Kidney epithelial cell (primary cell): ENCODE data around the gene FAM83D. TPM values are rescaled to one million over a fixed set of nuclear protein-coding genes. Genes with fewer than 3 reads are reported as not detected.
"Not testable (repeated sequence)": the region's sequence is repeated elsewhere in the genome, so short reads cannot be mapped to it uniquely, and the experiment has no call there.

Source experiments
- DNase-seq: peaks from one replicate; pipeline ENCODE4 v3.0.0-alpha.2; 2010; ENCODE audit warnings: low read depth
- H3K27me3 ChIP-seq: 2 replicates; pipeline ENCODE4 v1.6.0; 2011; ENCODE audit warnings: low read length; ENCODE audit not compliant: control insufficient read depth, insufficient read depth
- H3K36me3 ChIP-seq: 2 replicates; pipeline ENCODE4 v1.5.1; 2011; ENCODE audit warnings: low read length; ENCODE audit not compliant: control insufficient read depth, insufficient read depth
- H3K4me3 ChIP-seq: 2 replicates; pipeline ENCODE4 v1.5.1; 2011; ENCODE audit warnings: low read depth, mild to moderate bottlenecking, control low read depth, low read length
- CTCF ChIP-seq: IDR thresholded peaks from 2 replicates; pipeline ENCODE4 v1.5.1; 2011; ENCODE audit warnings: mild to moderate bottlenecking, moderate library complexity, low read length, control low read depth, inconsistent platforms; ENCODE audit not compliant: insufficient read depth, poor library complexity, severe bottlenecking
- total RNA-seq: library from RNA; depleted of rRNA; stranded (reverse); fragments of >200 nt; gene quantifications from 2 replicates; pipeline ENCODE4 v1.2.3, GENCODE V29; 2015

The FAM83D gene
- total RNA-seq, 1 donor from 2014 or later: 4.1 TPM

- no peak for TF ChIP-seq CTCF
- H3K27me3 ChIP-seq: no peaks in the 10 kb centered on the region
- H3K4me3 ChIP-seq: no peak overlapping the region
- no peak for DNase-seq
- no peaks in the 10 kb centered on the region for H3K36me3 ChIP-seq
Observed at GRCh38 chr20:38990728-38991127, 64.5 kb downstream of the FAM83D start.

DNA sequence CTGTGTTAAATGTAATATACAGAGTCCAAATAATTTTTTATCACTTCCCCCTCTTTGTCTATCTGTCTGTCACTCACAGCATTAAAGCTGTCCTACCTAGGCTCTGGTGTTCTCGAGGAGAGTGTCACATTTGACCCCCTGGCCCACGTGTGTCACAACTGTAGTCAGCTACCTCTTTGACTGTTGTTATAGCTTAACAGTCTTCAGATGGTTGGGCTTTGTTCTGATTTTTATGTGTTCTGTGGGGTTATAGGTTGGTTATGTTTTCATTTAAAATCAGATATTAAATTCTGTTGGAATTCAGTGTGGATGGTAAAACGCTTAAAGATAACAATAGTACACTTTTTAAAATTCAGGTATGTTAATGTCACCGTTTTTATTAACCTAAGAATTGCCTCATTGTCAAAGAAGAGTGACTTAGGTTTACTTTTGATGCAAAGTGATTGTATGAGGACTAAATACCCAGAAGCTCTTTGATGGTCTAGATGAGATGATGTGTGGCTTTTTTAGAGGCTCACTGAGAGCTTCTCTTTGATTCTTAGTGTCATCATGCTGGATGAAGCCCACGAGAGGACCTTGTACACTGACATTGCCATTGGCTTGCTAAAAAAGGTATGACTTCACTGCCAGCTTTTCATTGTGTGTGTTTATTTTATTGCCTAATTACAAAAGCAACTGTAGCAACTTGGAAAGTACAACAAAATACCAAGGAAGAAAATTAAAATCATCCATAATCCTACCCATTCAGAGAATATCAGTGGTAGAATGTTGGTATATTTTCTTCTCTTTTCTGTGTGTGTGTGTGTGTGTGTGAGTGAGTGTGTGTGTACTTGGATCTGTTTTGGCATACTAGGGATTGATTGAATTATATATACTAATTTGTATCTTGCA, 65.8 kb downstream of the FAM83D start:
- DNase-seq: no peak
- Histone ChIP-seq H3K36me3 (no peaks in the 10 kb centered on the region), H3K27me3 (no peaks in the 10 kb centered on the region), H3K4me3 (no peak overlapping the region)
- TF ChIP-seq CTCF: no peak

DNA sequence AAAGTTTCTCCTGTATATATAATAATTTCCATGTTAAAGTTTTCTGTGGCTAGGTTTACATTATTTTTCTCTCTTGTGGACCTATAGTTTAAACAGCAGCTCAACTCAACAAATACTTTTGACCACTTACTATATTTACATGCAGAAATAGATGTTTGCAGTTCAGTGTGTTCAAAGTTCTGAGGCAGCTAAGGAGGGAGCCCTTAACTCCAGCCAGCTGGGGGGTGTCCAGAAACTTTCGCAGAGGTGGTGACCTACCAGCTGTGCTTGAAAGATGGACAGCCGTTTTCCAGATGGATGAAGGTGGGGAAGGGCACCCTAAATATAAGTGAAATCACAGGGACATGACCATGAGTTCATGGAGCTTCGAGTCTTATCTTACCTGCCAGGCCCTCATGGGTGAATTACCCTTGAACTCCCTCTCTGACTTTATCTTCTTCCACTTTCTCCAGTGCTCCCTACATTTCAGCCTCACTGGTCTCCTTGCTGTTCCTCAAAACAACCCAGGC, 69.4 kb downstream of the FAM83D start:
- Histone ChIP-seq H3K36me3 (no peaks in the 10 kb centered on the region), H3K4me3 (no peak overlapping the region), H3K27me3 (no peaks in the 10 kb centered on the region)
- DNase-seq: no peak
- TF ChIP-seq CTCF: no peak

DNA sequence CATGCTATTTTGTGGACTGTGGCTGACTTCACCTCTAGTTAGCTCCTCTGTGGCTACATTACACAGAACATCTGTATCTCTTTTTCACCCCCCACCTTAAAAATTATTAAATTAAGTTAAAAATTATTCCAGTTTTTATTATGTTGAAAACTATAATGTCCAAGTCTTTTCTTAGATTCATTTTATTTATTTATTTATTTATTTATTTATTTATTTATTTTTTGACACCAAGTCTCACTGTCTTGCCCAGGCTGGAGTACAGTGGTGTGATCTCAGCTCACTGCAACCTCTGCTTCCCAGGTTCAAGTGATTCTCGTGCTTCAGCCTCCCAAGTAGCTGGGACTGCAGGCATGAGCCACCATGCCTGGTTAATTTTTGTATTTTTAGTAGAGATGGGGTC, 70.6 kb downstream of the FAM83D start:
- H3K36me3 ChIP-seq, DNase-seq, H3K27me3 ChIP-seq, H3K4me3 ChIP-seq: not testable (repeated sequence)

DNA sequence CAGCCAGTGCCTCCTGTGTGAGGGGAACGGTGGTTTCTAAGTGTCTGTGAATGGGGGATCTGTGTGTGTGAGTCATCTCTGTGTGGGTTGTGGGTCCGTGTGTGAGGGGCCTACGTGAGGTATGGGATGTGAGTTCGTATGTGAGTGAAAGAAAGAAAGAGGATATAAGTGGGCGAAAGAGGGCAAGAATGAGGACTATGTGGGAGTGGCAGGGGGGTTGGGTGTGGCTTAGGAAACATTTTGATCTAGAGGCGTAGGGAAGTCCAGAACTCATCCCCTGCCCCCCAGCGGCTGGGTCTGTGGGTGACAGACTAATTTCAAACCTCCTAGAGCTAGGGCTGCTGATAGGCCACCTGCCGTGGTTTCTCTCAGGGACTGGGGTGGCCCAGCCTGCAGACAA, 71.4 kb downstream of the FAM83D start:
- Histone ChIP-seq H3K27me3 (no peaks in the 10 kb centered on the region), H3K4me3 (no peak overlapping the region), H3K36me3 (no peaks in the 10 kb centered on the region)
- DNase-seq: no peak
- no peak for TF ChIP-seq CTCF

DNA sequence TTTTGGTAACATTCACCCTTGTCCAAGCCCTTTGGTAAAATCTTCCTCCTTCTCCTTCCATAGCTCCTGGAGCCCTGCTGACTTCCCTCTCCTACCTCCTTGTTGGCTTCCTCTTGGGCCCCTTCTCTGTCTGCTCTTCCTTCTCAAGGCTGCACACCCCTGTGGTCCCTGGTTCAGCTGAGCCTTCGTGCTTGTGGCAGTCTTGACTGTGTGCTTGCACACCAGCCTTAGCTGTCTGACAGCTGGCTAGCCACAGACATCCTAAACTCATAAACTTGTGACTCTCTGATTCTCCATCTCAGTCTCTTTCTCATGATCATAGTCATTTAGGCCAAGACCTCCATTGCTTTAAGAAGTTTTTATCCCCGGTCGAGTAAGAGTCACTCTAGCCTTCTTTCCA, 73.0 kb downstream of the FAM83D start:
- TF ChIP-seq CTCF: no peak
- H3K27me3 ChIP-seq: no peaks in the 10 kb centered on the region
- no peaks in the 10 kb centered on the region for H3K36me3 ChIP-seq
- DNase-seq: no peak
- H3K4me3 ChIP-seq: no peak overlapping the region
